ENCODE measurements around the gene ZYG11A.
A peak's percentile ranks its signal among the peaks of the same experiment; 100 is the strongest.

DNA sequence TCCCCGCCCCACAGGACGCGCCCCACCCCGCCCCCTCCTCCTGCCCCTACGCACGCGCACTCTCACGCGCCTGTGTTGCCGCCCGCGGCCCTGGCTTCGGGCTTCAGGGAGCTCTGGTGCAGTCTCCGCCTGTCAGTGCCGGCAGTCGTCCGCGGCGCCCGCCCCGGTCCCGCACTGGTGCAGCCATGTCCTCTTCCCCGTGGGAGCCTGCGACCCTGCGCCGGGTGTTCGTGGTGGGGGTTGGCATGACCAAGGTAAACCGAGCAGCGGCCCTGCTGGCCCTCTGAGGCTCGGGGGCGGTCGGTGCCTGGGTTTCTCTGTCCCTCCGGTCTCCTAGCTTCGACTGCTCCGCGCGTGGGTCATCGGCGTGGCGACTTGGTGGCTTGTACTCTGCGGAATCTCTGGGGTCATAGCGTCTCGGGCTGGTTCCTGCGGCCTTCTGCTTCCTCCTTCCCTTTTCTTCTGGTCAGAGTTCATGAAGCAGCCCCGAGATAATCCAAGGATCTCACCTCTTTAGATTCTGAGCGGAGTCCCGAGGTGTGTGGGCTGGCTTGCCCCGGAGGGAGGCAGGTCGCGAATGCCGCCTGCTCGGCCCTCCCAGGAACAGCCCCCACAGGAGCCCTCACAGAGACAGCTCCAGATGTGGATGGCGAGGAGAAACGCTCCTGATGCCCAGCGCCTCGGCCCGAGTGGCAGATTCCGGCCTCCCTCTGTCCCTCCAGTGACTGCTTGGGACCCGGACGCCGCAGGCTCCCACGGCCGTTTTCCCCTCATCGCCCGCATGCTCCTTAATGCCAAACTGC lies 84.9 kb downstream of the ZYG11A start, which contains the start of gene SCP2:
- TF ChIP-seq POLR2A (IDR thresholded peaks at IDR 0.05) (peak in 1 of 4 donors; percentile 63), CTCF (IDR thresholded peaks at IDR 0.05) (no peak), EP300 (IDR thresholded peaks at IDR 0.05) (no peak)
